Prostate gland (tissue), 2 donors: Measurements from ENCODE around the gene FBXL2. TPM values are rescaled to one million over a fixed set of nuclear protein-coding genes. Genes with fewer than 3 reads are reported as not detected.

ENCODE experiments used
- DNase-seq: peaks from one replicate; pipeline ENCODE4 v3.0.0-alpha.2; 2019; ENCODE audit warnings: low spot score
- H3K27ac ChIP-seq, 2 donors: fragments of 200-600 bp; sonication (generic); 2 replicates each; pipeline ENCODE4 v1.5.1; 2017 to 2019
- H3K27me3 ChIP-seq: fragments of 200-600 bp; sonication (generic); replicated peaks from 2 replicates; pipeline ENCODE4 v1.5.1; 2019; ENCODE audit not compliant: insufficient read depth
- H3K36me3 ChIP-seq, 2 donors: fragments of 200-600 bp; sonication (generic); 1 replicate in 1 of 2; 2 replicates in 1 of 2; pipeline versions ENCODE4 v1.5.1 to v1.8.1; 2017 to 2019
- H3K4me1 ChIP-seq: fragments of 200-600 bp; sonication (generic); replicated peaks from 2 replicates; pipeline ENCODE4 v1.5.1; 2019
- H3K4me3 ChIP-seq, 2 donors: fragments of 200-600 bp; sonication (generic); 2 replicates each; pipeline ENCODE4 v1.5.1; 2017 to 2019
- H3K9me3 ChIP-seq: fragments of 200-600 bp; sonication (generic); 2 replicates; pipeline ENCODE4 v1.5.1; 2017
- CTCF ChIP-seq, 4 experiments: fragments of 200-600 bp in 2 of 4; fragments of 450-650 bp in 2 of 4; sonication (generic) in 2 of 4; IDR thresholded peaks; 1 replicate in 3 of 4; 2 replicates in 1 of 4; pipeline ENCODE4 v1.5.1; 2016 to 2019; ENCODE audit warnings: antibody characterized with exemption in 4 of 4, mild to moderate bottlenecking in 2 of 4, moderate library complexity in 2 of 4
- POLR2A ChIP-seq: fragments of 450-650 bp; IDR thresholded peaks from one replicate; pipeline ENCODE4 v1.6.1; 2016; ENCODE audit warnings: antibody characterized with exemption, mild to moderate bottlenecking
- POLR2AphosphoS5 ChIP-seq: sonication (generic); formaldehyde crosslinking; IDR thresholded peaks from one replicate; pipeline ENCODE4 v1.6.1; 2017; ENCODE audit warnings: antibody characterized with exemption
- WGBS: methylation state at CpG from one replicate; pipeline ENCODE4 v1.1.5; 2018; 5-methylcytosine and 5-hydroxymethylcytosine counted together
- intact Hi-C: fragments of 100-400 bp; cut with DNase I; formaldehyde crosslinking; loops from one replicate; pipeline ENCODE4 v1.14.2; 2022
- total RNA-seq, 2 donors: library from RNA; depleted of rRNA; stranded (reverse); fragments of >200 nt; gene quantifications; one replicate each; pipeline ENCODE4 v1.1.0, GENCODE V29; 2016

FBXL2 gene
- total RNA-seq, 2 donors from 2014 or later, result 3.7 to 16.6 TPM

- no peaks in the 10 kb centered on the region for H3K9me3 ChIP-seq
- H3K27ac ChIP-seq, result no peak overlapping the region
- H3K4me1 ChIP-seq, result no peaks in the 10 kb centered on the region
- TF ChIP-seq POLR2A, result no peak
- no peak for TF ChIP-seq CTCF (IDR thresholded peaks at IDR 0.05)
- TF ChIP-seq POLR2AphosphoS5, result no peak
- H3K27me3 ChIP-seq, result no peaks in the 10 kb centered on the region
- 47% methylated on average over 5 of the region's 5 CpGs for WGBS
- intact Hi-C loops, result no loop called here
- H3K4me3 ChIP-seq, result no peak overlapping the region
- DNase-seq, result no peak
- H3K36me3 ChIP-seq, result no peaks in the 10 kb centered on the region
These were observed 78.4 kb downstream of the FBXL2 start for GRCh38 chr3:33355611-33356010.

GRCh38 chr3:33358172-33358781 lies 81.0 kb downstream of the FBXL2 start:
- Histone ChIP-seq H3K9me3 (no peaks in the 10 kb centered on the region), H3K36me3 (no peaks in the 10 kb centered on the region), H3K27ac (no peak overlapping the region), H3K27me3 (no peaks in the 10 kb centered on the region), H3K4me3 (no peak overlapping the region), H3K4me1 (no peaks in the 10 kb centered on the region)
- 64% methylated on average over 4 of the region's 4 CpGs for WGBS
- no peak for TF ChIP-seq POLR2AphosphoS5
- no peak for TF ChIP-seq CTCF (IDR thresholded peaks at IDR 0.05)
- no peak for DNase-seq
- intact Hi-C loops, result no loop called here

- TF ChIP-seq POLR2A (no peak), POLR2AphosphoS5 (no peak), CTCF (IDR thresholded peaks at IDR 0.05) (no peak)
- DNase-seq, result no peak
- Histone ChIP-seq H3K36me3 (no peaks in the 10 kb centered on the region), H3K4me3 (no peak overlapping the region), H3K27ac (no peak overlapping the region), H3K4me1 (no peaks in the 10 kb centered on the region), H3K9me3 (no peaks in the 10 kb centered on the region), H3K27me3 (no peaks in the 10 kb centered on the region)
- intact Hi-C loops, result no loop called here
- 79% methylated on average over 1 of the region's 1 CpG for WGBS
These were observed 83.0 kb downstream of the FBXL2 start for GRCh38 chr3:33360136-33360825.

GRCh38 chr3:33363113-33363800 lies 86.0 kb downstream of the FBXL2 start:
- Histone ChIP-seq H3K4me3 (no peak overlapping the region), H3K36me3 (no peaks in the 10 kb centered on the region), H3K9me3 (no peaks in the 10 kb centered on the region), H3K27me3 (no peaks in the 10 kb centered on the region), H3K27ac (no peak overlapping the region), H3K4me1 (no peaks in the 10 kb centered on the region)
- no peak for TF ChIP-seq POLR2A
- no peak for TF ChIP-seq CTCF (IDR thresholded peaks at IDR 0.05)
- TF ChIP-seq POLR2AphosphoS5, result no peak
- no peak for DNase-seq
- 94% methylated on average over 3 of the region's 3 CpGs for WGBS
- intact Hi-C loops, result no loop called here
